Ectodermal cell (in vitro differentiated cells): ENCODE results near the gene OR10V1.
"Not testable (repeated sequence)": the region's sequence is repeated elsewhere in the genome, so short reads cannot be mapped to it uniquely, and the experiment has no call there.

Experiments
- H3K27ac ChIP-seq: 2 replicates; pipeline ENCODE4 v1.7.0; 2013; ENCODE audit warnings: mild to moderate bottlenecking, low read depth, low read length; ENCODE audit not compliant: insufficient read depth, poor library complexity, severe bottlenecking
- H3K27me3 ChIP-seq: 2 replicates; pipeline ENCODE4 v1.7.0; 2013; ENCODE audit warnings: mild to moderate bottlenecking, low read length; ENCODE audit not compliant: insufficient read depth, control insufficient read depth, poor library complexity, severe bottlenecking
- H3K36me3 ChIP-seq: one replicate; pipeline ENCODE4 v1.7.0; 2013; ENCODE audit warnings: low read length; ENCODE audit not compliant: control insufficient read depth, insufficient read depth
- H3K4me1 ChIP-seq: one replicate; pipeline ENCODE4 v1.7.0; 2013; ENCODE audit warnings: low read length; ENCODE audit not compliant: control insufficient read depth, insufficient read depth
- H3K4me3 ChIP-seq: 2 replicates; pipeline ENCODE4 v1.7.0; 2013; ENCODE audit warnings: low read depth, low read length, control low read depth; ENCODE audit not compliant: insufficient read depth
- H3K9me3 ChIP-seq: 2 replicates; pipeline ENCODE4 v1.7.0; 2013; ENCODE audit warnings: mild to moderate bottlenecking, low read length, moderate library complexity; ENCODE audit not compliant: control insufficient read depth
- WGBS, 2 experiments: methylation state at CpG; one replicate each; pipeline ENCODE4 v1.1.7; 2013; ENCODE audit warnings: missing lambda C conversion rate in 2 of 2; 5-methylcytosine and 5-hydroxymethylcytosine counted together

OR10V1 gene

DNA sequence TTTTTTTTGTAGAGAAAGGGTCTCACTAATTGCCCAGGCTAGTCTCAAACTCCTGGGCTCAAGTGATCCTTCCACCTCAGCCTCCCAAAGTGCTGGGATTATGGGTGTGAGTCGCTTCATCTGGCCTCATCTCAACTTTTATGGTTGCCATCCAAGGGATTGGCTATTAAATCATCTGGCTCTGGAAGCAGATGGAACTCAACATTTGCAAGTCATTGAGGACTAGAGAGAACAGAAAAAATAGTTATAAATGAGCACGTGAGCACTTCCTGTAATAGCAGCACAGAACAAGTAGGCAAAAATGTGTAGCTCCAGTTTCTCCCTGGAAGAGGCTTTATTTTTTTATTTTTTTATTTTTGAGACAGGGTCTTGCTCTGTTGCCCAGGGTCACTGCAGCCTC is 22.5 kb downstream of the OR10V1 start:
- H3K9me3 ChIP-seq = no peaks in the 10 kb centered on the region
- no peaks in the 10 kb centered on the region for H3K36me3 ChIP-seq
- 90% methylated on average over 2 of the region's 2 CpGs for WGBS, 2 experiments
- H3K27ac ChIP-seq = no peak overlapping the region
- no peaks in the 10 kb centered on the region for H3K4me1 ChIP-seq
- H3K4me3 ChIP-seq = no peak overlapping the region
- H3K27me3 ChIP-seq = no peaks in the 10 kb centered on the region

DNA sequence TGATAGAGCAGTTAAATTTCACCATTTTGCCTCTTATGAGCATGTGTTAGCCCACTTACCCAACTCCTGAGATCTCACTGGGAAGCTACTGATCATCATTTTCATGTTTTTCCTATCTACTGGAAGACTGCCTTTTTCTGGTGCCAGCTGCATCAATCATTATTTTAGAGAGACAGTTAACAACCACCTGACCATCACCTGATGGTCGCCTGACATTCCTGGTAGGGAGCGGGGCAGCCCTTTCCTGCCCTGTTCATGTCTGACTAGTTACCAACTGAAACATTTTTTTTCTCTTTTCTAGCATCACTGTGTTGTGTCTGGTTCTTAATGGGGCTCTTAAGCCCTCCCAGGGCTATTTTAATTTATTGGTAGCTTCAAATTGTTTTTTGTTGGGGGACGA is 24.6 kb downstream of the OR10V1 start:
- Histone ChIP-seq H3K36me3 (no peaks in the 10 kb centered on the region), H3K4me1 (no peaks in the 10 kb centered on the region), H3K4me3 (no peak overlapping the region), H3K9me3 (no peaks in the 10 kb centered on the region), H3K27ac (no peak overlapping the region), H3K27me3 (peaks cover 3% of the 10 kb centered on the region)
- WGBS, 2 experiments = 89 to 92% methylated on average over 3 of the region's 3 CpGs

DNA sequence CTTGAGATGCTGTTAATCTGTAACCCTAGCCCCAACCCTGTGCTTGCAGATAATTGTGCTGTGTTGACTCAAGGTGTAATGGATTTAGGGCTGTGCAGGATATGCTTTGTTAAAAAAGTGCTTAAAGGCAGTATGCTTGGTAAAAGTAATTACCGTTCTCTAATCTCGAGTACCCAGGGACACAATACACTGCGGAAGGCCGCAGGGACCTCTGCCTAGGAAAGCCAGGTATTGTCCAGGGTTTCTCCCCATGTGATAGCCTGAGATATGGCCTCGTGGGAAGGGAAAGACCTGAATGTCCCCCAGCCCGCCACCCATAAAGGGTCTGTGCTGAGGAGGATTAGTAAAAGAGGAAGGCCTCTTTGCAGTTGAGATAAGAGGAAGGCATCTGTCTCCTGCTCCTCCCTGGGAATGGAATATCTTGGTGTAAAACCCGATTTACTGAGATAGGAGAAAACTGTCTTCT is 32.4 kb downstream of the OR10V1 start:
- not testable (repeated sequence) for H3K9me3 ChIP-seq, H3K27ac ChIP-seq, H3K27me3 ChIP-seq, H3K4me3 ChIP-seq, H3K36me3 ChIP-seq, H3K4me1 ChIP-seq
- WGBS, 2 experiments = 90 to 91% methylated on average over 7 of the region's 7 CpGs

DNA sequence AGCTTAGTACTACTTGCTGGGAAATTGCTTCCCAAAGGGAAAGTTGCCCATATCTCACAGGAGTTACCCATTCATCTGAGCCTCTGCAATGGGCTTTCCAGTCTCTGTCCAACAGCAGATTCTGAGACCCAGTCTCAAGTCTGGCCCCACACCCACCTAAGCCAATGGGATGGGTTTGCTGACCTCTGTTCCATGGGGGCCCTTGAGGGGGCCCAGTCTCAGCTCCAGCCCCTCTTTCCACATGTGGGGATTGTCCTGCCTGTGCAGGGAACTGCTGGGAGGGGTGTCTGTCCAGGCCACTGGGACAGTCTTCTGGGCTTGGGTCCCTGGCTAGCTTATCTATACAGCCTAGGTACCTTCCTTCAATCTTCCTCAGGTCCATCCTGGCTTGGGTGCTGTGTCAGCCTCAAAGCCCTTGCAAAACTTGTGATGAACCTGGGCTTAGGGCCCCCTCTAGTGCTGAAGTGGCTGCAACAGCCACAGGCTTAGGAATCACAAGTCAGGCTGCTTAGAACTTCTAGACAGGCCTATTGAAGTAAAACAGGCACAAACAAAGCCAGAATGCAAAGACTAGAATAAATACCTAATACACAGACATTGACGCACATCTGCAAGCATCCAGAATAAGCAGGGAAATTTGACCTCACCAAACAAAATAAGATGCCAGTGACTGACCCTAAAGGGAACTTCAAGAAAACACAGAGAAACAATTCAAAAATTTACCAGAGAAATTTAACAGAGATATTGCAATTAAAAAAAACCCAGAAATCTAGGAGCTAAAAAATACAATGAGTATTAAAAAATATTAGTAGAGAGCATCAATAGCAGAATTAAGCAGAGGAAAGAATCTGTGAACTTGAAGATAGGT is 33.1 kb downstream of the OR10V1 start:
- no peaks in the 10 kb centered on the region for H3K9me3 ChIP-seq
- H3K4me3 ChIP-seq = no peak overlapping the region
- WGBS, 2 experiments = 58 to 67% methylated on average over 1 of the region's 1 CpG
- no peaks in the 10 kb centered on the region for H3K27me3 ChIP-seq
- H3K27ac ChIP-seq = no peak overlapping the region
- no peaks in the 10 kb centered on the region for H3K4me1 ChIP-seq
- H3K36me3 ChIP-seq = no peaks in the 10 kb centered on the region

DNA sequence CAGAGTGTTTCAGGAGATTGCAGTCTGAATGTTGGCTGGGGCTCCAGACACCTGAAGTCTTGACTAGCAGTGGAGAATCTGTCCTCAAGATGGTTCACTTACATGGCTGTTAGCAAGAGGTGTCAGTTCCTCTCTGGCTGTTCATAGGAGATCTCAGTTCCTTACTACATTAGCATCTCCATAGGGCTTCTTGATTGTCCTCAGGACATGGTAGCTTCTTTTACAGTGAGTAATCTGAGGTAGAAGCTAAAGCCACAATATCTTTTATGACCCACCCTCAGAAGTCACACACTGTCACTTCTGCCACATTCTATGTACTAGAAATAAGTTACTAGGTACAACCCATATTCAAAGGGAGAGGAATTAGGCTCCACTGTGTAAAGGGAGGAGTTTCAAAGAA is 34.3 kb downstream of the OR10V1 start:
- Histone ChIP-seq H3K27ac (no peak overlapping the region), H3K9me3 (no peaks in the 10 kb centered on the region), H3K36me3 (no peaks in the 10 kb centered on the region), H3K4me1 (no peaks in the 10 kb centered on the region), H3K27me3 (no peaks in the 10 kb centered on the region), H3K4me3 (no peak overlapping the region)

DNA sequence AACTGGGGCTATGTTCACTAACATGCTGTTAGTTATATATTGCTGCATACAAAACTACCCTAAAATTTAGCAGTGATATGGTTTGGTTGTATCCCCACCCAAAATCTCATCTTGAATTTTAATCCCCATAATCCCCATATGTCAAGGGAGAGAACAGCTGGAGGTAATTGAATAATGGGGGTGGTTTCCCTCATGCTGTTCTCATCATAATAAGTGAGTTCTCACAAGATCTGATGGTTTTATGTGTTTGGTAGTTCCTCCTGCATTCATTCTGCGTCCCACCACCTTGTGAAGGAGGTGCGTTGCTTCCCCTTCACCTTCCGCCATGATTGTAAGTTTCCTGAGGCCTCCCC is 34.9 kb downstream of the OR10V1 start:
- H3K9me3 ChIP-seq = no peaks in the 10 kb centered on the region
- H3K36me3 ChIP-seq = no peaks in the 10 kb centered on the region
- H3K4me1 ChIP-seq = no peaks in the 10 kb centered on the region
- H3K4me3 ChIP-seq = no peak overlapping the region
- no peak overlapping the region for H3K27ac ChIP-seq
- H3K27me3 ChIP-seq = no peaks in the 10 kb centered on the region
- WGBS, 2 experiments = 95 to 97% methylated on average over 3 of the region's 3 CpGs

DNA sequence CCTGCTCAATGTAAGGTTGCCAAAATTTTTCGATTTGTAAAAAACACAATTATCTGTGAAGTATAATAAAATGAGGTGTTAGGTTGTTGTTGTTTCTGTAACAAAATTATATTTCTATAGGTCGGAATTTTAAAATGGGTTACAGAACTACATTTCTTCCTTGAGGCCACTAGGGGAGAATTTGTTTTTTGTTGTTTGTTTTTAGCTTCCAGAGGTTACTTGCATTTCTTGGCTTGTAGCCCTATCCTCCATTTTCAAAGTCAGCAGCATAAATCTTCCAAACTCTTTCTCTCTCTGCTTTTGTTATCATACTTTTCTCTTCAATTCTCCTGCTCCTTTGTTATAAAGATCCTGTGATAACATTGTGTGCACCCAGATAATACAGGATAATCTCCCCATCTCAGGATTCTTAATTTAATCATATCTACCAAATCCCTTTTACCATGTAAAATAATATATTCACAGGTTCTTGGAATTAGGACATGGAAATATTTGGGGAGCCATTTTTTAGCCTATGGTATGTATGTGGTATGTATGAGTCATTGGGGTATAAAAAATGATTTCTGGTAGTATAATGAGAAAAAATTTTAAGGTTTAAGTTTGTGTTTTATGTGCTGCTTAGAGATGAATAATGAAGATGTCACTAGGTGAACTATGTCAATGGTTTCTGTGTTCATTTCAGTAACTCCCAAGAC is 35.4 kb downstream of the OR10V1 start:
- H3K36me3 ChIP-seq = no peaks in the 10 kb centered on the region
- 89 to 93% methylated on average over 2 of the region's 2 CpGs for WGBS, 2 experiments
- no peak overlapping the region for H3K27ac ChIP-seq
- H3K9me3 ChIP-seq = no peaks in the 10 kb centered on the region
- no peaks in the 10 kb centered on the region for H3K4me1 ChIP-seq
- H3K27me3 ChIP-seq = no peaks in the 10 kb centered on the region
- H3K4me3 ChIP-seq = no peak overlapping the region

DNA sequence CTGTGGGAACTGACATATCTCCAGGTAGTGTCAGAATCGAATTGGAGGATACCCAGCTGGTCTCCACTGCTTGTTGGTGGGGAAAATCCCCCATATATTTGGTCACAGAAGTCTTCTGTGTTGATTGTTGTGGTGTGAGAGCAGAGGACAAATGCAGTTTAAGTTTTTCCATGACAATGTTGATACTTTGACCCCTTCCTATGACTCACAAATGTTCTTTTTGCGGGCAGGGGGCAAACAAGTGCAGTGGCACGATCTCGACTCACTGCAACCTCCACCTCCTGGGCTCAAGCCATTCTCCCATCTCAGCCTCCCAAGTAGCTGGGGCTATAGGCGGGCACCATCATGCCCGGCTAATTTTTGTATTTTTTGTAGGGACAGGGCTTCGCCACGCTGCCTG is 37.4 kb downstream of the OR10V1 start:
- H3K9me3 ChIP-seq = no peaks in the 10 kb centered on the region
- 86 to 92% methylated on average over 8 of the region's 8 CpGs for WGBS, 2 experiments
- no peak overlapping the region for H3K27ac ChIP-seq
- no peaks in the 10 kb centered on the region for H3K27me3 ChIP-seq
- H3K4me3 ChIP-seq = no peak overlapping the region
- H3K36me3 ChIP-seq = no peaks in the 10 kb centered on the region
- H3K4me1 ChIP-seq = no peaks in the 10 kb centered on the region

DNA sequence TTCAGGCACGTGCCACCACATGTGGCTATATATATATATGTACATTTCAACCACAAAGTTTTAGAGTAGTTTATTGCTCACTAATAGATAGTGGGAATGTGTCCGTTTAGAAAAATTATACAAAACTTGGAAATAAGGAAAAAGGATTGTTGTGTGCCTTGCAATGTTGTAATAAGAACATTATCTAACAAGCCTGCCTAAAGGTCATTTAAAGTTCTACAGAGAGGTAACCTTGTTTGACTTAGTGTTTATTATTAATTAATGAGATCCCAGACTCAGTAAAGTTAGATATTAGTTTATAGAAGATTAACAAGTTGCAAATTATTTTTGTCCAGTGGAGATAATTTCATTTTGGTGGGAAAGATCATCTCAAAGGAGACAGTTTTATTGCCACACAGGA is 39.4 kb downstream of the OR10V1 start:
- WGBS, 2 experiments = 92 to 100% methylated on average over 1 of the region's 2 CpGs
- H3K9me3 ChIP-seq = no peaks in the 10 kb centered on the region
- no peak overlapping the region for H3K4me3 ChIP-seq
- no peaks in the 10 kb centered on the region for H3K4me1 ChIP-seq
- no peak overlapping the region for H3K27ac ChIP-seq
- no peaks in the 10 kb centered on the region for H3K27me3 ChIP-seq
- no peaks in the 10 kb centered on the region for H3K36me3 ChIP-seq

DNA sequence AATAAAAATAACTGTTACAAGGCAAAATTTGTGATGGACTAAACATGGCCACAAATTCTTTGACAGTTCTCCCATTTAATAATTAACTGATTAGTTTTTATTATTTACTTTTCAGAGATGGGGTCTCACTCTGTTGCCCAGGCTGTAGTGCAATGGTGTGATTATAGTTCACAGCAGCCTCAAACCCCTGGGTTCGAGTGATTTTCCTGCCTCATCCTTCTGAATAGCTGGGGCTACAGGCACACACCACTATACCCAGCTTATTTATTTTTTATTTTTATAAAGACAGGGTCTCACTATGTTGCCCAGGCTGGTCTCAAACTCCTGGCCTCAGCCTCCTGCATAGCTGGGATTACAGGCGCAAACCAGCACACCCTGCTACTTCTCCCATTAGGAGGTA is 40.4 kb downstream of the OR10V1 start:
- no peak overlapping the region for H3K27ac ChIP-seq
- H3K4me1 ChIP-seq = no peaks in the 10 kb centered on the region
- WGBS, 2 experiments = 82 to 96% methylated on average over 2 of the region's 2 CpGs

More for the DNA sequence above, 40.4 kb downstream of the OR10V1 start:
- no peaks in the 10 kb centered on the region for H3K9me3 ChIP-seq
- no peak overlapping the region for H3K4me3 ChIP-seq
- H3K36me3 ChIP-seq = no peaks in the 10 kb centered on the region
- H3K27me3 ChIP-seq = no peaks in the 10 kb centered on the region
